HG03060 (cell line): ENCODE data around the gene GAD1.

Experiments
- ATAC-seq: cut with Tn5 transposase; IDR thresholded peaks from one replicate; pipeline ENCODE4 v1.9.1; 2021; ENCODE audit warnings: low read depth, moderate number of reproducible peaks; ENCODE audit not compliant: unreplicated experiment

Gene GAD1

DNA sequence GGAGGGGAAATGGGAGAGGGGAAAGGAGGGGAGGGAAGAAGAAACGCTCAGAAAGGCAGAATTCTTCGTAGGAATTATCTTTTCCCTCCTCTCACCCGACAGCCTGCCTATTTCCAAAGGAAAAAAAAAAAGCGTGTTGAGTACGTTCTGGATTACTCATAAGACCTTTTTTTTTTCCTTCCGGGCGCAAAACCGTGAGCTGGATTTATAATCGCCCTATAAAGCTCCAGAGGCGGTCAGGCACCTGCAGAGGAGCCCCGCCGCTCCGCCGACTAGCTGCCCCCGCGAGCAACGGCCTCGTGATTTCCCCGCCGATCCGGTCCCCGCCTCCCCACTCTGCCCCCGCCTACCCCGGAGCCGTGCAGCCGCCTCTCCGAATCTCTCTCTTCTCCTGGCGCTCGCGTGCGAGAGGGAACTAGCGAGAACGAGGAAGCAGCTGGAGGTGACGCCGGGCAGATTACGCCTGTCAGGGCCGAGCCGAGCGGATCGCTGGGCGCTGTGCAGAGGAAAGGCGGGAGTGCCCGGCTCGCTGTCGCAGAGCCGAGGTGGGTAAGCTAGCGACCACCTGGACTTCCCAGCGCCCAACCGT lies at the start of gene GAD1:
Gene GAD1 (plus strand): TSS at position 384 of the 589 bp plus-strand sequence. CDS start 1,705 bp downstream, outside the sequence.
- no peak for ATAC-seq

GRCh38 chr2:170770008-170770605 lies 46.6 kb upstream of the GAD1 start, which contains the start of gene ERICH2:
TSS of gene ERICH2 (plus strand) at chr2:170770378. CDS start at chr2:170770682, 304 bp downstream.
- ATAC-seq = no peak

GRCh38 chr2:170770606-170771420 lies 45.9 kb upstream of the GAD1 start:
- ATAC-seq = no peak

GRCh38 chr2:170771421-170771937 lies 45.2 kb upstream of the GAD1 start:
- ATAC-seq = no peak

- no peak for ATAC-seq
These were observed 44.4 kb upstream of the GAD1 start for GRCh38 chr2:170772295-170772694.

DNA sequence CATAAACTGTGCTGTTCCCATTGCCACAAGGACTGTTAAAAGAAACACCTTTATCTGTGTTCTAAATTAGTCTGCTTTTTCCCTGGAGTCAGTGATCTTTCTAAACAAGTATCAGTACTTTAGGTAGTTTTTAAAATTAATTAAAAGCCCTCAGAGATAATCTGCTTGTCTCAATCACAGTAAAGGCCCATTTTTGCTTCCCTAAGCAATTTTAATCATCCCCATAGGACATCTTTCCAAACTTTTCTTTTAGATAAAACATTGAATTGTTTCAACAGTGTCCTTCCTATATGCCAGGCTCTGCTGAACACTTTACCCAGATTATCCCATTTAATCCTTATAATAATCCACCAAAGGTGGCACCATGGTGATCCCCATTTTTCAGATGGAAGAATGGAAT lies 42.6 kb upstream of the GAD1 start:
- no peak for ATAC-seq

- ATAC-seq = no peak
These were observed 37.8 kb upstream of the GAD1 start for GRCh38 chr2:170778900-170779299.

GRCh38 chr2:170779304-170779703 lies 37.4 kb upstream of the GAD1 start:
- no peak for ATAC-seq

- ATAC-seq = no peak
These were observed 34.0 kb upstream of the GAD1 start for GRCh38 chr2:170782673-170783072.

DNA sequence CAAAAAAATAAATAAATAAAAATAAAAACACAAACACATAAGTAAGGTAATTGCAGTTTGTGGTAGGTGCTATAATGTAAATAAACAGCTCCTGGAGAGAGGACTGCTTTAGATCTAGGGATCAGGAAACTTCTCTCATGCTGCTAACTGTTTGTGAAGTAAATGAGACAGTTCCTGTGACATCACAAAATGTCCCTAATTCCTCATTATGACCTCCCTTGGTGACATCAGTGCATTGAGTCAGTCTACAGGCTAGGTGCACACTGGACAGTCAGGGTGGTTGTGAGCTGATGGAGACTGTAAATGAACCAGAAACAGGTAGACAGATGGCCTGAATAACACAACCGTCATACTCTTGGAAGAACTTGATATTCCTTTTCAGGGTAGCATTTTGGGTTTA lies 33.1 kb upstream of the GAD1 start:
- no peak for ATAC-seq

GRCh38 chr2:170798996-170799395 lies 17.7 kb upstream of the GAD1 start:
- ATAC-seq = no peak

DNA sequence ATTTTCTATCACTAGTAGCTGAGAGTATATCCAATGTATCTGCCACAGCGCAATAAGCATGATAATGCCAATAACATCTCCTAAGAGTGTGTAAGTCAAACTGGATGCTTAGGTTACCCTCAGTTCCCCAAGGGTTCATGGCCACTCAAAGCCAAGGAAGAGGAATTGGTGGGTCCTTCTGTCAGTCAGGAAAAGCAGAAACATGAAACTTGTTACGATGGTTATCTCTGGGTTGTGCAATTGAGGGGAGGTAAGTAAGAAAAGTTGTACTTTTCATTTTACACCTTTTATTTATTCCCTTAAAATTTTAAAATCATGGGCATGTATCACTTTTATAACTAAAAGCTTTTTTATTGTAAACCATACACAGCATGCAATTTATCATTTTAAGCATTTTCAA lies 10.1 kb upstream of the GAD1 start:
- no peak for ATAC-seq

GRCh38 chr2:170812710-170813600 lies 3.7 kb upstream of the GAD1 start:
- no peak for ATAC-seq

DNA sequence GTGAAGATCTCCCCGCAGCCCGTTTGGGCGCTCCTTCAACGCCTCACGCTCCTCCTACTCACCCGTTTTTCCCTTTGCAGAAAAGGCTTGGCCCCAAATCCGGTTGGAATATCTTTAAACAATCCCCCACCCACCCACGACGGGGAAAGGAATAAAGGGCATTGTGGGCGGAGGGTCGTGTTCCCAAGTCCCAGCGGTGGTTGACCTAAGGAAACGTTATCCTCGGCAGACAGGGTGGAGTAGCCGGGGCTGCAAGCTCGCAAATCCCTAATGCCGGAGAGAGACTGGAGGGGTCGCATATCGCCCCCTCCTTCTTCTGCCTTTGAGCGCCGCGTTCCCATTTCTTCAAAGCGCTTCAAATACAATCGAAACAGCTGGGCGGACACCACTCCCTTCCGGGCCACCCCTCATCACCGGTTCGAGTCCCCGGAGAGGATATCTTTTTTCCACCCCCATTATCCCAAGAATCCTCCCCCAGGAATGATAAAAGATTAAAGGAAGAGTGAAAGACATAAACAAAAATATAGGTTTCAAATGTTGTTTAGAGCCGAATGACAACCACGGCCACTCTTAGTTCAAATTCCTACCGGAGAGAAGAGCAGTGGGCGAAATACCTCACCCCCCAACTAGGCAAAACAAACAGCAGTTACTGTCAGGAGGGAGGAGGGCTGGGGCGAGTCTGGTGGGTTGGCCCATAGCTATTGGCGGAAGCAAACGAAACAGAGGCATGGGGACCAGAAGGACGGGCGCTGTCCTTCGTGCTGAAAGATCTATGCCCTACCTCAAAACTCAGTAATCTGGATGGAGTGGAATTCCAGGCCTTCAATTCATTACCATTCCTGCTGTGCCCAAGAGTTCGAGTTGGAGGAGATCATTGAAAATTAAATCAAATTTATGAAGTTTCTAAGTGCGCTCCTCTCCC lies 2.8 kb upstream of the GAD1 start:
- ATAC-seq = no peak

- no peak for ATAC-seq
These were observed 2.0 kb upstream of the GAD1 start for GRCh38 chr2:170814533-170815230.

DNA sequence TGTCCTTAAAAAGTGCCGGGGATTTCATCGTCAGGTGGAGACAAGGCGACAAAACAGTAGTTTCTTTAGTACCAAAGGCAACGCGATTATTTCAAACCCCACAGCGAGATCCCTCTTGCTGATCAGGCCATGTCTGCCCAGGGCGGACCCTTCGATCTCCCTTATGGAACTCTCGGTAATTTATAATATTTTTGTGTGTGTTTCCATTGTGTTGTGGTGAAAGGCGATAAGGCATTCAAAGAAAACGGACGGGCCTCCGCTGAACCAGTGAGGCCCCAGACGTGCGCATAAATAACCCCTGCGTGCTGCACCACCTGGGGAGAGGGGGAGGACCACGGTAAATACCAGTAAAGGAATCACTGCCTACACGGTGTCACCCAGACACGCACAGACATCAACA lies 1.4 kb upstream of the GAD1 start:
- ATAC-seq = no peak

GRCh38 chr2:170815746-170816503 lies 762 bp upstream of the GAD1 start:
- no peak for ATAC-seq
